GM21367 (cell line): ENCODE measurements around the gene RTP1.
"Not testable (repeated sequence)": the region's sequence is repeated elsewhere in the genome, so short reads cannot be mapped to it uniquely, and the experiment has no call there.

Experiments used
- ATAC-seq: cut with Tn5 transposase; IDR thresholded peaks from one replicate; pipeline ENCODE4 v1.9.1; 2021; ENCODE audit not compliant: unreplicated experiment

Gene RTP1

GRCh38 chr3:187237741-187238140 lies 40.5 kb downstream of the RTP1 start:
- ATAC-seq: no peak

GRCh38 chr3:187238239-187238638 lies 41.0 kb downstream of the RTP1 start:
- no peak for ATAC-seq

- ATAC-seq: not testable (repeated sequence)
Observed at GRCh38 chr3:187238835-187239234, 41.5 kb downstream of the RTP1 start.

- no peak for ATAC-seq
Observed at GRCh38 chr3:187242435-187242834, 45.1 kb downstream of the RTP1 start.

- ATAC-seq: no peak
Observed at GRCh38 chr3:187242900-187243299, 45.6 kb downstream of the RTP1 start.

GRCh38 chr3:187243933-187244524 lies 46.7 kb downstream of the RTP1 start:
- ATAC-seq: no peak

GRCh38 chr3:187247398-187247797 lies 50.1 kb downstream of the RTP1 start:
- ATAC-seq: no peak
